Measurements from ENCODE around the gene GLRX5.

DNA sequence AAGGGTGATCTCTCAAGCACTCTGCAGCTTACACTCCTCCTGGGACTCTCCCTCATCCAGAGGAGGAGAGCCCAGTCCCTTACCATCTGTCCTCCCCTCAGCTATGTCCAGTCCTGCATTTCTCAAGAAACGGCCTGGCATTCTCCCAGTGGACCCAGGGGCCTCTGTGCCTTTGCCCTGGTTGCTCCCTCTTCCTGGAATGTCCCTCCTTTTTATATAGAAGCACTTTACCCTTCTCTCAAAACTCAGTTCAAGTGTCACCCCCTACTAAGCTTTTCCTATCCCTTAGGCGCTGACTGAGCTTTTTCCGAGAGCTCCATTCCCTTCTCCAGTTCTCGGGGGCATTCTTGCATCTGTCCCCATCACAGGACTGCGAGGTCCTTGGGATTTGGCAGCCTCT is 8.9 kb upstream of the GLRX5 start:
- TF ChIP-seq EZH2 (IDR thresholded peaks at IDR 0.05) (no peak), EZH2phosphoT487 (IDR thresholded peaks at IDR 0.05) (no peak)
- TF ChIP-seq, protein P1, sequence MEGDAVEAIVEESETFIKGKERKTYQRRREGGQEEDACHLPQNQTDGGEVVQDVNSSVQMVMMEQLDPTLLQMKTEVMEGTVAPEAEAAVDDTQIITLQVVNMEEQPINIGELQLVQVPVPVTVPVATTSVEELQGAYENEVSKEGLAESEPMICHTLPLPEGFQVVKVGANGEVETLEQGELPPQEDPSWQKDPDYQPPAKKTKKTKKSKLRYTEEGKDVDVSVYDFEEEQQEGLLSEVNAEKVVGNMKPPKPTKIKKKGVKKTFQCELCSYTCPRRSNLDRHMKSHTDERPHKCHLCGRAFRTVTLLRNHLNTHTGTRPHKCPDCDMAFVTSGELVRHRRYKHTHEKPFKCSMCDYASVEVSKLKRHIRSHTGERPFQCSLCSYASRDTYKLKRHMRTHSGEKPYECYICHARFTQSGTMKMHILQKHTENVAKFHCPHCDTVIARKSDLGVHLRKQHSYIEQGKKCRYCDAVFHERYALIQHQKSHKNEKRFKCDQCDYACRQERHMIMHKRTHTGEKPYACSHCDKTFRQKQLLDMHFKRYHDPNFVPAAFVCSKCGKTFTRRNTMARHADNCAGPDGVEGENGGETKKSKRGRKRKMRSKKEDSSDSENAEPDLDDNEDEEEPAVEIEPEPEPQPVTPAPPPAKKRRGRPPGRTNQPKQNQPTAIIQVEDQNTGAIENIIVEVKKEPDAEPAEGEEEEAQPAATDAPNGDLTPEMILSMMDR (IDR thresholded peaks at IDR 0.05), result no peak

All from neural progenitor cell (in vitro differentiated cells).